GM10266 (cell line): ENCODE data around the gene CAMK1D.

Source experiments
- DNase-seq: peaks from one replicate; pipeline ENCODE4 v3.0.0; 2012; ENCODE audit errors: extremely low spot score
- TF ChIP-seq, protein P1 (sequence below): IDR thresholded peaks from 2 replicates; pipeline ENCODE4 v1.5.1; 2012; ENCODE audit warnings: mild to moderate bottlenecking, low read depth; ENCODE audit not compliant: control insufficient read depth, insufficient read depth; ENCODE audit errors: missing control alignments

The CAMK1D gene

DNA sequence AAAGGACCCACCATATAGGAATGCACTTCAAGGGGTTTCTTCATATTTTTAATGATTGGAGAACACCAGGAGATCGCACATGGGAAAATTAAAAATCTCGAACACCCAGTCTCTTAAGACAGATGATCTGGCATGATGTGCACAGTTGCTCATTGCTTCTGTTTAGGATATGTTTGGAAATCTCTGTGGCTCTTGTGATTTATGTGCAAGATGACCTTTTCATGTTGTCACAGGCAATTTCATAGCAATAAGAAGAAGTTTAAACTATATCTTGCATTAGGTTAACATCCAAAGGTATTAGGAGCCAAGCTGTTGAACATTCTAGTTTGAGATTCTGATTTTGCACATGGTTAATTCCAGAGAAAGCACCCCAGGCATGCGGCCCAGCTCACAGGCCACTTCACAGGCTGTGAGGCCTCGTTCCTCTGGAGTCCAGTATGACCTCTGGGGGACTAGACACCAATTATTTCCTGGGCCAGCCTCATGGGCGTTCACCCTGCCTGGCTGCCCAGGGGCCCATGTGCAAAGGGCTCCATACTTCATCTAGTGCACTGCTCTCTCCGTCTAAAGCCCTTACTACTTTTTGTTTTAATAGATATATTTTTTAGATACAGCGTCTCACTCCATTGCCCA is 28.4 kb downstream of the CAMK1D start:
- TF ChIP-seq, protein P1, sequence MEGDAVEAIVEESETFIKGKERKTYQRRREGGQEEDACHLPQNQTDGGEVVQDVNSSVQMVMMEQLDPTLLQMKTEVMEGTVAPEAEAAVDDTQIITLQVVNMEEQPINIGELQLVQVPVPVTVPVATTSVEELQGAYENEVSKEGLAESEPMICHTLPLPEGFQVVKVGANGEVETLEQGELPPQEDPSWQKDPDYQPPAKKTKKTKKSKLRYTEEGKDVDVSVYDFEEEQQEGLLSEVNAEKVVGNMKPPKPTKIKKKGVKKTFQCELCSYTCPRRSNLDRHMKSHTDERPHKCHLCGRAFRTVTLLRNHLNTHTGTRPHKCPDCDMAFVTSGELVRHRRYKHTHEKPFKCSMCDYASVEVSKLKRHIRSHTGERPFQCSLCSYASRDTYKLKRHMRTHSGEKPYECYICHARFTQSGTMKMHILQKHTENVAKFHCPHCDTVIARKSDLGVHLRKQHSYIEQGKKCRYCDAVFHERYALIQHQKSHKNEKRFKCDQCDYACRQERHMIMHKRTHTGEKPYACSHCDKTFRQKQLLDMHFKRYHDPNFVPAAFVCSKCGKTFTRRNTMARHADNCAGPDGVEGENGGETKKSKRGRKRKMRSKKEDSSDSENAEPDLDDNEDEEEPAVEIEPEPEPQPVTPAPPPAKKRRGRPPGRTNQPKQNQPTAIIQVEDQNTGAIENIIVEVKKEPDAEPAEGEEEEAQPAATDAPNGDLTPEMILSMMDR, result no peak
- DNase-seq, result no peak

DNA sequence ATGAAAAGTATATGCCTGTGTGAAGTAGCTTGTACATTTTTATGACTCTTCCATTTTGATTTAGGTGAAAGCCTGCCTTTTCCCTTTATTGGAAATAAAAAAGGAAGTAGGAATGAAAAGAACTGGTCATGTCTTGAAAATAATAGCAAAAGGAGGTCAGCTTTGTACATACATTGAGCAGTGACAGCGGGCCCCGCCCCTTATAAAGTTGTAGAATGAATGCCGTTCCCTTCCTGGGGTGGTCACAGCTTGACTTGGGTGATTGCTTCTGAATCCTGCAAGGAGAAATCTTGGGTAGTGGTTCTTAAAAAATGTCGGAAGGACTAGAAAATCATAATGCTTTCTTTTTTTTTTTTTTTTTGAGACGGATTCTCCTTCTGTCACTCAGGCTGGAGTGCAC is 31.7 kb downstream of the CAMK1D start:
- DNase-seq, result no peak
- TF ChIP-seq, protein P1, result no peak

DNA sequence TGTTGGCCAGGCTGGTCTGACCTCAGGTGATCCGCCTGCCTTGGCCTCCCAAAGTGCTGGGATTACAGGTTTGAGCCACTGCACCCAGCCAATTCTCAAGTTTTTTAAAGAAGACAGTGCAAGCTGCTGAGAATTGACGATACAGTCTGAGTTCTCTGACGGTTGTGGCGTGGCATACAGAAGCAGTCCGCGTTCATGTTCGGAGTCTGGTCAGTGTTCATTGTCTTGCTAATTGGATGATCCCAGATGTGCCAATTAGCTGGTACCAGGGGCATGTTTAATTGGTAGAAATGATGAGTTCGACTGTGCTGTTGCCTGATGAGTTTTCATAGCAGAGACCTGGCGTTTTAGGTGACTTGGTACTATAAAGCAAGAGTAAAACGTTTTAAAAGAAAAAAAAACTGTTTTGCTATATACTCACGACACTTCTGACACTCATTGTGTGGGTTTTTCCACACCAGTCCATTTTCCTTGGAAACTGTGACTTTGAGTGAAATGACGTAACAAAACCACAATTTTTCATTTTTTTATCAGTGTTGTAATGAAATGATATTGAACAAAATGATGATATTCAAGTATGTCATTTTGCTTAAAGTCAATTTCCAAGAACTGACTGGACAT is 32.3 kb downstream of the CAMK1D start:
- TF ChIP-seq, protein P1, result no peak
- DNase-seq, result no peak

DNA sequence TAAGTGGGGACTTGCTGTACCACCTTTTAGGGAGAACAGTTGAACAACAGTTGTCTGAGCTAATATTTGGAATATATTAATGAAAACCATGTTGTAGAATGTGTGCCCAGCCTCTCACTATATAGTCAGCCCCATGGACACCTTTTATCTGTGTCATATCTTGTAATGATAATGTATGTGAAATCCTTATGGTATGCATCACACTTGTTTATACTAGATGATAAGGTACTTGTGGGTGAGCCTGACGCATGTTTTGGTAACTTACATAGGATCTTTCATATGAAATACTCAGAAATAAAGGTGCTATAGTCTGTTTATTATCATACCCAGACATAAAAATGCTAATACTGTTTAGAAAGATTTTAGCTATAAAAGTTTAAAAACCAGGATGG is 32.8 kb downstream of the CAMK1D start:
- TF ChIP-seq, protein P1, result no peak

DNA sequence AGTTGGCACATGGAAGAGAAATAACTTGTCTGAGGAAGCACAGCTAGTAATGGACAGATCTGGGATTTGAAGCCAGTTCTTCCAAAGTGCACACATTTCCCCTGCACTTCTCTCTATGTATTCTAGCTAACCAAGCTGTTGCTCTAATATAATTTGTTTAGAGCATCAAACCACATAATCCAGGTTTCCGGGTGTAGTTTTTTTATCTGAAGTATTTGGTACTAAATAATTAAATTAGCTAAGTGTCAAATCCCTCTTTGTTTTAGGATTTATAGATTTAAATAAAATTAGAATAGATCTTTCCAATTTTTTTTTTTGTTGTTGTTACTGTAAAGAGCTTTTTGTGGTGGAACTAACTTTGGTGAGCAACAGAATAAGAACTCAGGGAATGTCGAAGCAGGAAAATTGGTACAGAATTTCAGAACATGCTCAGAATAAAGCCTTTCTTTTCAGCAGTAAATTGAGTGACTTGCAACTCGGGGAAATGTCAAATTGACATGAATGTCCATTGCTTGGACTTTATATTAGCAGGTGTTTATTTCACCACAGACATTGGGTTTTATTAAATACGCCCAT is 33.7 kb downstream of the CAMK1D start:
- no peak for DNase-seq
- TF ChIP-seq, protein P1, result no peak

More for the DNA sequence above, 32.8 kb downstream of the CAMK1D start:
- no peak for DNase-seq

DNA sequence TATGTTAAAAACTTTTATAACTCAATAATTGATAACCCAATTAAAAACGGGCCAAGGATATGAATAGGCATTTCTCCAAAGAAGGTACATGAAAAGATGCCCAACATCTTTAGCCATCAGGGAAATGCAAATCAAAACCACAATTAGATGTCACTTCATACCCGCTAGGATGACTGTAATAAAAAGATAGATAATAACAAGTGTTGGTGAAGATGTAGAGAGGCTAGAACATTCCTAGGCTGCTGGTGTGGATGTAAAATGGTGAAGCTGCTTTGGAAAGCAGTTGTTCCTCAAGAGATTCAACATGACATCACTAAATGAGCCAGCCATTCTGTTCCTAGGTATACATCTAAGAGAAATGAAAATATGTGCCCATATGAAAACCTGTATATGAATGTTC is 35.6 kb downstream of the CAMK1D start:
- TF ChIP-seq, protein P1, result no peak
- DNase-seq, result no peak

DNA sequence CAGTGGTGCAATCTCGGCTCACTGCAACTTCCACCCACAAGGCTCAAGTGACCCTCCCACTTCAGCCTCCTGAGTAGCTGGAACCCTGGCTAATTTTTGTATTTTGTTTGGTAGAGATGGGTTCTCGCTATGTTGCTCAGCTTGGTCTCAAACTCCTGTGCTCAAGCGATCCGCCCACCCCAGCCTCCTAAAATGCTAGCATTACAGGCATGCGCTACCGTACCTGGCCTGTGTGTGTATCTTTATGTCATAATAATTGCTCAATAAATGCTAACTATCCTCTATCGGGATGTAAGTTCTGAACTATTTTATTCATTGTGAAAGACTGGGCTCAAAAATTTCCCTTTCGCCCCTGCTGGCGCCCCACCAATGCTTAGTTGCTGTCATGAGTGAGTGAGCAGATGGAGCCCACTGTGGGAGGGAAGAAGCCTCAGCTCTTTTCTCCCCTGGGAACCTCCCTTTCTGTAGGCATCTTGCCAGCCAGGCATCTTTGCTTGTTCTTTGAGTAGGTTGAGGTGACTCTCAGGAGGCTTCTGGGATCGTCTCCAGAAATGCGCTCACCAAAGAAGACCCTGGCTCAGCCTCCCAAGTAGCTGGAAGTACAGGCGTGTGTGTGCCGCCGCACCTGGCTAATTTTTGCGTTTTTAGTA is 38.3 kb downstream of the CAMK1D start:
- TF ChIP-seq, protein P1, result no peak
- DNase-seq, result no peak
